ENCODE results near the gene NKAPL. TPM values are rescaled to one million over a fixed set of nuclear protein-coding genes. Genes with fewer than 3 reads are reported as not detected.
A peak's percentile ranks its signal among the peaks of the same experiment; 100 is the strongest.

The NKAPL gene
- total RNA-seq (2014; rRNA removed; shearing (Covaris generic)) (0.97 and 1.9 TPM in 2 replicates), polyA plus RNA-seq (2016; fragmentation: Nextera tagmentation; extraction: Ambion mirVana) (3.2 and 3.5 TPM in 2 replicates)

- in situ Hi-C loops (cut with MboI), result no loop called here
These were observed at the start of gene NKAPL for GRCh38 chr6:28258877-28259777. Gene NKAPL, plus strand, starts transcription at chr6:28259297. Its CDS starts 75 bp downstream, at chr6:28259372.

GRCh38 chr6:28209753-28210535 is 49.2 kb upstream of the NKAPL start:
- H3K79me2 ChIP-seq (ENCODE audit: insufficient read depth), result no peaks in the 10 kb centered on the region
- no peak for DNase-seq
- WGBS, 2 experiments (ENCODE audit: low coverage in 1 of 2, low lambda C conversion rate in 2 of 2, missing lambda C conversion rate in 2 of 2), result 49 to 51% methylated on average over 7 of the region's 7 CpGs
- no peak overlapping the region for H3K27ac ChIP-seq
- peaks cover 7% of the 10 kb centered on the region for H3K4me1 ChIP-seq (ENCODE audit: insufficient read depth)
- H3K36me3 ChIP-seq (ENCODE audit: low read depth), result no peaks in the 10 kb centered on the region
- no peaks in the 10 kb centered on the region for H3K9me3 ChIP-seq (ENCODE audit: low read depth)
- H2AFZ ChIP-seq, result no peak overlapping the region
- H3K9me2 ChIP-seq (ENCODE audit: insufficient read depth), result no peaks in the 10 kb centered on the region
- in situ Hi-C loops (cut with MboI), result no loop called here
- H3K9ac ChIP-seq, result no peak overlapping the region
- H3K4me3 ChIP-seq, result no peak overlapping the region
- no peak overlapping the region for H3K4me2 ChIP-seq (ENCODE audit: unreplicated experiment)
- no peaks in the 10 kb centered on the region for H4K20me1 ChIP-seq (ENCODE audit: insufficient read depth)
- peaks cover 14% of the 10 kb centered on the region for H3F3A ChIP-seq (ENCODE audit: insufficient read depth)
- peaks cover 64% of the 10 kb centered on the region for H3K27me3 ChIP-seq (replicated peaks; ENCODE audit: insufficient read depth)
- TF ChIP-seq EZH2phosphoT487 (IDR thresholded peaks at IDR 0.05; ENCODE audit: insufficient read depth, low read depth) (no peak), EZH2 (IDR thresholded peaks at IDR 0.05; ENCODE audit: insufficient read depth, poor library complexity, severe bottlenecking) (no peak)

More at GRCh38 chr6:28258877-28259777, at the start of gene NKAPL:
- Histone ChIP-seq H3K9me2 (ENCODE audit: insufficient read depth) (no peaks in the 10 kb centered on the region), H4K20me1 (ENCODE audit: insufficient read depth) (no peaks in the 10 kb centered on the region), H3K79me2 (ENCODE audit: insufficient read depth) (no peaks in the 10 kb centered on the region), H3K27ac (no peak within 1 kb of the TSS), H3K27me3 (replicated peaks; ENCODE audit: insufficient read depth) (no peaks in the 10 kb centered on the region), H3K9me3 (ENCODE audit: low read depth) (no peaks in the 10 kb centered on the region), H2AFZ (peak within 1 kb of the TSS; percentile 94), H3K4me3 (peak within 1 kb of the TSS; percentile 70), H3K4me1 (ENCODE audit: insufficient read depth) (no peaks in the 10 kb centered on the region), H3K36me3 (ENCODE audit: low read depth) (no peaks in the 10 kb centered on the region), H3K9ac (peak within 1 kb of the TSS; percentile 31; the same call in 1 of the 2 replicates), H3F3A (ENCODE audit: insufficient read depth) (no peaks in the 10 kb centered on the region), H3K4me2 (ENCODE audit: unreplicated experiment) (peak within 1 kb of the TSS; percentile 72)
- 23 to 25% methylated on average over 56 to 58 of the region's 58 CpGs for WGBS, 2 experiments (ENCODE audit: low coverage in 1 of 2, low lambda C conversion rate in 2 of 2, missing lambda C conversion rate in 2 of 2)
- peak; percentile 91 for DNase-seq
- TF ChIP-seq EZH2phosphoT487 (IDR thresholded peaks at IDR 0.05; ENCODE audit: insufficient read depth, low read depth), result no peak

- no peak for DNase-seq
- peaks cover 14% of the 10 kb centered on the region for H3F3A ChIP-seq (ENCODE audit: insufficient read depth)
- no peaks in the 10 kb centered on the region for H4K20me1 ChIP-seq (ENCODE audit: insufficient read depth)
- peak overlapping the region; percentile 39 for H3K9ac ChIP-seq
- TF ChIP-seq EZH2phosphoT487 (IDR thresholded peaks at IDR 0.05; ENCODE audit: insufficient read depth, low read depth) (no peak), EZH2 (IDR thresholded peaks at IDR 0.05; ENCODE audit: insufficient read depth, poor library complexity, severe bottlenecking) (no peak)
- peak overlapping the region; percentile 70 for H2AFZ ChIP-seq
- peaks cover 7% of the 10 kb centered on the region for H3K4me1 ChIP-seq (ENCODE audit: insufficient read depth)
- no peaks in the 10 kb centered on the region for H3K9me3 ChIP-seq (ENCODE audit: low read depth)
- no peak overlapping the region for H3K27ac ChIP-seq
- H3K4me3 ChIP-seq, result peak overlapping the region; percentile 70
- peaks cover 48% of the 10 kb centered on the region for H3K27me3 ChIP-seq (replicated peaks; ENCODE audit: insufficient read depth)
- peak overlapping the region; percentile 86 for H3K4me2 ChIP-seq (ENCODE audit: unreplicated experiment)
- H3K36me3 ChIP-seq (ENCODE audit: low read depth), result no peaks in the 10 kb centered on the region
- H3K79me2 ChIP-seq (ENCODE audit: insufficient read depth), result no peaks in the 10 kb centered on the region
- no peaks in the 10 kb centered on the region for H3K9me2 ChIP-seq (ENCODE audit: insufficient read depth)
- in situ Hi-C loops (cut with MboI), result no loop called here
- WGBS, 2 experiments (ENCODE audit: low coverage in 1 of 2, low lambda C conversion rate in 2 of 2, missing lambda C conversion rate in 2 of 2), result 9 to 17% methylated on average over 16 of the region's 16 CpGs
These were observed 47.1 kb upstream of the NKAPL start for GRCh38 chr6:28211840-28212509.
